SU-DHL-6 (cell line): Measurements from ENCODE around the gene TFPT.

ENCODE experiments used
- H2AFZ ChIP-seq: fragments of 200-600 bp; sonication (generic); 2 replicates; pipeline ENCODE4 v1.6.1; 2014; ENCODE audit warnings: low read depth, mild to moderate bottlenecking, moderate library complexity, mixed read lengths, antibody characterized with exemption, low read length; ENCODE audit not compliant: severe bottlenecking
- H3F3A ChIP-seq: fragments of 200-600 bp; shearing (Covaris generic); 2 replicates; pipeline ENCODE4 v1.6.0; 2016; ENCODE audit warnings: antibody characterized with exemption, mild to moderate bottlenecking; ENCODE audit not compliant: insufficient read depth
- H3K27ac ChIP-seq: fragments of 200-600 bp; sonication (generic); 2 replicates; pipeline ENCODE4 v1.5.1; 2016; ENCODE audit warnings: low read depth, mild to moderate bottlenecking, low read length, moderate library complexity, mixed read lengths
- H3K27me3 ChIP-seq: fragments of 200-600 bp; sonication (generic), shearing (Covaris generic); 2 replicates; pipeline ENCODE4 v1.6.0; 2014; ENCODE audit warnings: mild to moderate bottlenecking, low read length
- H3K36me3 ChIP-seq: fragments of 200-600 bp; sonication (generic); 2 replicates; pipeline ENCODE4 v1.6.1; 2014; ENCODE audit warnings: mild to moderate bottlenecking, low read length, mixed read lengths
- H3K4me2 ChIP-seq: fragments of 300-600, 200-600 bp; shearing (Covaris generic), sonication (generic); 2 replicates; pipeline ENCODE4 v1.6.0; 2014; ENCODE audit warnings: low read length, low read depth, mild to moderate bottlenecking; ENCODE audit not compliant: poor library complexity, severe bottlenecking
- H3K4me3 ChIP-seq: fragments of 200-600 bp; sonication (generic); 2 replicates; pipeline ENCODE4 v1.5.1; 2014; ENCODE audit warnings: antibody characterized with exemption, low read length, mild to moderate bottlenecking, mixed read lengths; ENCODE audit not compliant: insufficient read depth, poor library complexity, severe bottlenecking
- H3K79me2 ChIP-seq: fragments of 200-600 bp; sonication (generic); 2 replicates; pipeline ENCODE4 v1.6.1; 2014; ENCODE audit warnings: mild to moderate bottlenecking, low read length, moderate library complexity; ENCODE audit not compliant: insufficient read depth
- H3K9ac ChIP-seq: fragments of 200-600 bp; sonication (generic); 2 replicates; pipeline ENCODE4 v1.7.0; 2014; ENCODE audit warnings: mild to moderate bottlenecking, low read length
- H3K9me2 ChIP-seq: fragments of 200-600 bp; sonication (generic); replicated peaks from 2 replicates; pipeline ENCODE4 v1.6.1; 2014; ENCODE audit warnings: low read length; ENCODE audit not compliant: insufficient read depth
- H3K9me3 ChIP-seq: fragments of 200-600 bp; sonication (generic); 2 replicates; pipeline ENCODE4 v1.6.1; 2014; ENCODE audit warnings: low read length, mixed read lengths; ENCODE audit not compliant: insufficient read depth
- H4K20me1 ChIP-seq: fragments of 200-600 bp; sonication (generic); 2 replicates; pipeline ENCODE4 v1.6.1; 2014; ENCODE audit warnings: low read depth, mild to moderate bottlenecking, antibody characterized with exemption, low read length, moderate library complexity, mixed read lengths
- CTCF ChIP-seq: fragments of 200-600 bp; sonication (generic); IDR thresholded peaks from one replicate; pipeline ENCODE4 v1.5.1; 2017; ENCODE audit warnings: antibody characterized with exemption, mild to moderate bottlenecking, low read length, moderate library complexity; ENCODE audit not compliant: insufficient read depth, poor library complexity, severe bottlenecking
- EZH2phosphoT487 ChIP-seq: fragments of 200-600 bp; sonication (generic), shearing (Covaris generic); conservative IDR thresholded peaks from 2 replicates; pipeline ENCODE4 v1.6.1; 2018; ENCODE audit warnings: mild to moderate bottlenecking, antibody characterized with exemption, low read length, moderate library complexity, mixed read lengths

TFPT gene

GRCh38 chr19:54121259-54121658, 5.8 kb upstream of the TFPT start:
- H3K9ac ChIP-seq = no peak overlapping the region
- no peaks in the 10 kb centered on the region for H4K20me1 ChIP-seq
- H3K27me3 ChIP-seq = no peaks in the 10 kb centered on the region
- H3K36me3 ChIP-seq = no peaks in the 10 kb centered on the region
- no peak overlapping the region for H3K27ac ChIP-seq
- H3K4me2 ChIP-seq = no peak overlapping the region
- no peak for TF ChIP-seq EZH2phosphoT487
- no peak for TF ChIP-seq CTCF
- no peak overlapping the region for H2AFZ ChIP-seq
- H3K4me3 ChIP-seq = no peak overlapping the region
- H3K9me3 ChIP-seq = no peaks in the 10 kb centered on the region
- H3K79me2 ChIP-seq = peaks cover 13% of the 10 kb centered on the region
- H3F3A ChIP-seq = no peaks in the 10 kb centered on the region
- no peaks in the 10 kb centered on the region for H3K9me2 ChIP-seq

GRCh38 chr19:54114340-54115108, 933 bp downstream of the TFPT start:
- Histone ChIP-seq H3K79me2 (peaks cover 32% of the 10 kb centered on the region), H3K4me2 (peak overlapping the region; percentile 84), H3F3A (0 out of 2 replicates have a peak, but pooled peaks cover 5% of the 10 kb centered on the region), H3K9me2 (no peaks in the 10 kb centered on the region), H3K4me3 (peak overlapping the region; percentile 78), H3K9ac (peak overlapping the region; percentile 69), H4K20me1 (no peaks in the 10 kb centered on the region), H3K9me3 (no peaks in the 10 kb centered on the region), H3K27ac (peak overlapping the region; percentile 72), H3K36me3 (no peaks in the 10 kb centered on the region), H2AFZ (no peak overlapping the region), H3K27me3 (no peaks in the 10 kb centered on the region)
- TF ChIP-seq EZH2phosphoT487 = no peak
- TF ChIP-seq CTCF = no peak

GRCh38 chr19:54109651-54110050, 5.8 kb downstream of the TFPT start:
- Histone ChIP-seq H3K27me3 (no peaks in the 10 kb centered on the region), H3K9me2 (no peaks in the 10 kb centered on the region), H3K27ac (no peak overlapping the region), H4K20me1 (no peaks in the 10 kb centered on the region), H3K4me3 (no peak overlapping the region), H3K9me3 (no peaks in the 10 kb centered on the region), H3K36me3 (no peaks in the 10 kb centered on the region), H3K4me2 (no peak overlapping the region), H3K79me2 (peaks cover 13% of the 10 kb centered on the region; the same call in 1 of the 2 replicates), H3K9ac (no peak overlapping the region), H3F3A (0 out of 2 replicates have a peak, but pooled peaks cover 5% of the 10 kb centered on the region), H2AFZ (no peak overlapping the region)
- no peak for TF ChIP-seq EZH2phosphoT487
- no peak for TF ChIP-seq CTCF
